Fibroblast of gingiva (primary cell): ENCODE data around the gene TSC2.
"Not testable (repeated sequence)": the region's sequence is repeated elsewhere in the genome, so short reads cannot be mapped to it uniquely, and the experiment has no call there.

ENCODE experiments used
- DNase-seq: peaks from one replicate; pipeline ENCODE4 v3.0.0-alpha.2; 2011; ENCODE audit warnings: low read depth

Gene TSC2

GRCh38 chr16:2105291-2105690 is 57.5 kb downstream of the TSC2 start:
- not testable (repeated sequence) for DNase-seq

GRCh38 chr16:2105769-2106168 is 58.0 kb downstream of the TSC2 start:
- peak; percentile 0 for DNase-seq

GRCh38 chr16:2106211-2106610 is 58.4 kb downstream of the TSC2 start:
- DNase-seq: not testable (repeated sequence)

GRCh38 chr16:2107121-2107790 is 59.5 kb downstream of the TSC2 start:
- peak; percentile 56 for DNase-seq

GRCh38 chr16:2107791-2108125 is 60.0 kb downstream of the TSC2 start:
- DNase-seq: not testable (repeated sequence)

- DNase-seq: peak; percentile 1
These were observed 60.9 kb downstream of the TSC2 start for GRCh38 chr16:2108446-2109270.

- not testable (repeated sequence) for DNase-seq
These were observed 61.4 kb downstream of the TSC2 start for GRCh38 chr16:2109271-2109580.

- not testable (repeated sequence) for DNase-seq
These were observed 62.1 kb downstream of the TSC2 start for GRCh38 chr16:2109872-2110271.

- DNase-seq: not testable (repeated sequence)
These were observed 62.7 kb downstream of the TSC2 start for GRCh38 chr16:2110332-2111008.

- DNase-seq: not testable (repeated sequence)
These were observed 63.2 kb downstream of the TSC2 start for GRCh38 chr16:2111009-2111353.

GRCh38 chr16:2111412-2112335 is 63.9 kb downstream of the TSC2 start:
- DNase-seq: not testable (repeated sequence)

- not testable (repeated sequence) for DNase-seq
These were observed 64.8 kb downstream of the TSC2 start for GRCh38 chr16:2112539-2113106.

GRCh38 chr16:2114225-2114624 is 66.4 kb downstream of the TSC2 start:
- DNase-seq: not testable (repeated sequence)

GRCh38 chr16:2114885-2115590 is 67.3 kb downstream of the TSC2 start:
- not testable (repeated sequence) for DNase-seq

- DNase-seq: no peak
These were observed 67.8 kb downstream of the TSC2 start for GRCh38 chr16:2115591-2115973.

GRCh38 chr16:2116428-2116827 is 68.6 kb downstream of the TSC2 start:
- not testable (repeated sequence) for DNase-seq

GRCh38 chr16:2117341-2117740 is 69.6 kb downstream of the TSC2 start:
- not testable (repeated sequence) for DNase-seq

GRCh38 chr16:2117960-2118722 is 70.4 kb downstream of the TSC2 start:
- not testable (repeated sequence) for DNase-seq

- peak; percentile 68 for DNase-seq
These were observed 73.5 kb downstream of the TSC2 start for GRCh38 chr16:2121325-2121724.

GRCh38 chr16:2121853-2122252 is 74.1 kb downstream of the TSC2 start:
- no peak for DNase-seq
